Activated naive CD4-positive, alpha-beta T cell (primary cell): Measurements from ENCODE around the gene VPS54.
A peak's percentile ranks its signal among the peaks of the same experiment; 100 is the strongest.
"Not testable (repeated sequence)": the region's sequence is repeated elsewhere in the genome, so short reads cannot be mapped to it uniquely, and the experiment has no call there.

Experiments
- DNase-seq, 4 experiments: peaks; one replicate each; lab custom pipeline; 2025; lab: John Stamatoyannopoulos, UW

Gene VPS54

GRCh38 chr2:64024259-64024949 lies 5.2 kb upstream of the VPS54 start:
- no peak for DNase-seq

- DNase-seq: no peak
Measured at GRCh38 chr2:64023485-64024258, 4.4 kb upstream of the VPS54 start.

- DNase-seq: no peak
Measured at GRCh38 chr2:64021578-64021977, 2.4 kb upstream of the VPS54 start.

GRCh38 chr2:64019975-64020528 lies 824 bp upstream of the VPS54 start:
- no peak for DNase-seq

GRCh38 chr2:64018701-64019082 lies 536 bp downstream of the VPS54 start:
- DNase-seq: peak in 1 of 4 experiments; percentile 33

GRCh38 chr2:64017811-64018700 lies 1.2 kb downstream of the VPS54 start:
- no peak for DNase-seq

- DNase-seq: no peak
Measured at GRCh38 chr2:64015898-64016297, 3.3 kb downstream of the VPS54 start.

GRCh38 chr2:64015391-64015790 lies 3.8 kb downstream of the VPS54 start:
- no peak for DNase-seq

- DNase-seq: no peak
Measured at GRCh38 chr2:64014628-64015027, 4.6 kb downstream of the VPS54 start.

GRCh38 chr2:64013053-64013452 lies 6.2 kb downstream of the VPS54 start:
- DNase-seq: no peak

- DNase-seq: no peak
Measured at GRCh38 chr2:64012115-64012514, 7.1 kb downstream of the VPS54 start.

GRCh38 chr2:64008434-64009009 lies 10.7 kb downstream of the VPS54 start:
- no peak for DNase-seq

GRCh38 chr2:64007924-64008323 lies 11.3 kb downstream of the VPS54 start:
- DNase-seq: no peak

GRCh38 chr2:64005707-64006356 lies 13.4 kb downstream of the VPS54 start:
- no peak for DNase-seq

- DNase-seq: no peak
Measured at GRCh38 chr2:64003239-64003638, 16.0 kb downstream of the VPS54 start.

- DNase-seq: no peak
Measured at GRCh38 chr2:64001382-64002101, 17.7 kb downstream of the VPS54 start.

- no peak for DNase-seq
Measured at GRCh38 chr2:64000630-64001381, 18.4 kb downstream of the VPS54 start.

GRCh38 chr2:63999049-63999448 lies 20.2 kb downstream of the VPS54 start:
- no peak for DNase-seq

- DNase-seq: not testable (repeated sequence)
Measured at GRCh38 chr2:63996582-63997198, 22.5 kb downstream of the VPS54 start.
